BE2C (cell line): Measurements from ENCODE around the gene UGT1A8.
"Not testable (repeated sequence)": the region's sequence is repeated elsewhere in the genome, so short reads cannot be mapped to it uniquely, and the experiment has no call there.

Experiments used
- DNase-seq: peaks from one replicate; pipeline ENCODE4 v3.0.0-alpha.2; 2020
- H3K27me3 ChIP-seq: fragments of 250-450 bp; sonication (Bioruptor Pico); 2 replicates; pipeline ENCODE4 v1.5.1; 2020; ENCODE audit warnings: mild to moderate bottlenecking
- H3K36me3 ChIP-seq: fragments of 250-450 bp; sonication (Bioruptor Pico); 2 replicates; pipeline ENCODE4 v1.5.1; 2020; ENCODE audit warnings: mild to moderate bottlenecking
- H3K4me1 ChIP-seq: fragments of 250-450 bp; sonication (Bioruptor Pico); 2 replicates; pipeline ENCODE4 v1.5.1; 2020
- H3K4me3 ChIP-seq: 2 replicates; pipeline ENCODE4 v1.5.1; 2011; ENCODE audit warnings: low read depth, low read length
- H3K9me3 ChIP-seq: fragments of 250-450 bp; sonication (Bioruptor Pico); 2 replicates; pipeline ENCODE4 v1.5.1; 2020
- TF ChIP-seq, protein P1 (sequence below): IDR thresholded peaks from 2 replicates; pipeline ENCODE4 v1.5.1; 2012; ENCODE audit warnings: mild to moderate bottlenecking, low read depth, low read length

Gene UGT1A8

DNA sequence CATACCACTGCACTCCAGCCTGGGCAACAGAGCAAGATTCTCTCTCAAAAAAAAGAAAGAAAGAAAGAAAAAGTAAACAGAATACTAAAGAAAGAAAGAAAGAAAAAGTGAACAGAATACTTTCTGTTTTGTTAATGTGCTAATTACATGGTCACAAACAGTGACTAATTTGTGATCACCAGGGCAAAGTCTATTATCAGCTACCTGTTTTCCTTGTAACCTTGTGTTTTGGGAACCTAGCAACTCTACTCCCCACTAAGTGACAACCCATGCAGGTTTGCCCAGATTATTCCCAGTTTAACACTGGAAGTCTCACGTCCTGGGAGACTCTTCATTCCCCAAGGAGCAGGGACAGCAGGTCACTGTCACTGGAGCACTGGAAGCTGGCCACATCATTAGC is 37.6 kb downstream of the UGT1A8 start:
- no peaks in the 10 kb centered on the region for H3K9me3 ChIP-seq
- no peak for DNase-seq
- TF ChIP-seq, protein P1, sequence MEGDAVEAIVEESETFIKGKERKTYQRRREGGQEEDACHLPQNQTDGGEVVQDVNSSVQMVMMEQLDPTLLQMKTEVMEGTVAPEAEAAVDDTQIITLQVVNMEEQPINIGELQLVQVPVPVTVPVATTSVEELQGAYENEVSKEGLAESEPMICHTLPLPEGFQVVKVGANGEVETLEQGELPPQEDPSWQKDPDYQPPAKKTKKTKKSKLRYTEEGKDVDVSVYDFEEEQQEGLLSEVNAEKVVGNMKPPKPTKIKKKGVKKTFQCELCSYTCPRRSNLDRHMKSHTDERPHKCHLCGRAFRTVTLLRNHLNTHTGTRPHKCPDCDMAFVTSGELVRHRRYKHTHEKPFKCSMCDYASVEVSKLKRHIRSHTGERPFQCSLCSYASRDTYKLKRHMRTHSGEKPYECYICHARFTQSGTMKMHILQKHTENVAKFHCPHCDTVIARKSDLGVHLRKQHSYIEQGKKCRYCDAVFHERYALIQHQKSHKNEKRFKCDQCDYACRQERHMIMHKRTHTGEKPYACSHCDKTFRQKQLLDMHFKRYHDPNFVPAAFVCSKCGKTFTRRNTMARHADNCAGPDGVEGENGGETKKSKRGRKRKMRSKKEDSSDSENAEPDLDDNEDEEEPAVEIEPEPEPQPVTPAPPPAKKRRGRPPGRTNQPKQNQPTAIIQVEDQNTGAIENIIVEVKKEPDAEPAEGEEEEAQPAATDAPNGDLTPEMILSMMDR, result no peak
- H3K27me3 ChIP-seq, result peaks cover 11% of the 10 kb centered on the region; the same call in 1 of the 2 replicates
- no peaks in the 10 kb centered on the region for H3K36me3 ChIP-seq
- H3K4me1 ChIP-seq, result no peaks in the 10 kb centered on the region
- H3K4me3 ChIP-seq, result no peak overlapping the region

DNA sequence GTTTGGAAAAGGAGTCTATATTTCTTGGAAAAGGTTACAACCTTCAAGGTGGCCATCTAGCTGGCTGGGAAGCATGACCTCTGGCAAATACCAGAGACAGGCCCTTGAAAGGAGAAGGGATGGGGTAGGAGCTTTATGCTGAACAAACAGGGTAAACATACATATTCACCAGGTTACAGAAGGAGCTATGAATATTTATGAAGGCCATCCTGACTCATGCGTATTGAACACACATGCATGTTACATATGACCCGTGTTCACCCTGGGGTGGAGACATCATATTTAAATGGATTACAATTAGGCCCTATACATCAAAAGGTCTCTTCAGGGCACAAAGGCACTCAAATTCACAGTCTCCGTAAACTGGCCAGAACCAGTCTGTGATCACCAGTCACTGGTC is 38.5 kb downstream of the UGT1A8 start:
- not testable (repeated sequence) for DNase-seq, H3K4me1 ChIP-seq, H3K4me3 ChIP-seq, H3K36me3 ChIP-seq, H3K9me3 ChIP-seq
- H3K27me3 ChIP-seq, result peaks cover 11% of the 10 kb centered on the region; the same call in 1 of the 2 replicates

DNA sequence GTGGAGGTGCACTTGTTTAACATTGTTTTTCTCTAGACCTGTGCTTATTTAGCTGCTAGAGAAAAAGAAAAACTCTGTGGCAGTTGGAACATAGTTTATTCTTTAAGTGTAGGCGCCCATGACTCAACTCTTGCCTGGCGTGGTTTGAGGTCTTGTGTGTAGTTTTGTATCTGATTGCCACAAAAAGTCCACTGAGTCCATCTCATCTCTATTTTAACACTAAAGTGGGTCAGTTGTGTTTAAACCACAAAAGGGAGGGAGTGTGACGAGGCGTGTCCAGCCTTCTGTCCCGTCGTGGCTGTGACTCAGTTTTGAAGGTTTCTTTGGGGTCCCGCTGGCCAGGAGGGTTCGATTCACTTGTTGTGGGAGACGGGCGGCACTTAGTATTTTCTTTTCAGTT is 39.0 kb downstream of the UGT1A8 start:
- Histone ChIP-seq H3K4me1 (no peaks in the 10 kb centered on the region), H3K27me3 (peaks cover 11% of the 10 kb centered on the region; the same call in 1 of the 2 replicates), H3K4me3 (no peak overlapping the region), H3K36me3 (no peaks in the 10 kb centered on the region), H3K9me3 (no peaks in the 10 kb centered on the region)
- TF ChIP-seq, protein P1, result no peak
- DNase-seq, result no peak

DNA sequence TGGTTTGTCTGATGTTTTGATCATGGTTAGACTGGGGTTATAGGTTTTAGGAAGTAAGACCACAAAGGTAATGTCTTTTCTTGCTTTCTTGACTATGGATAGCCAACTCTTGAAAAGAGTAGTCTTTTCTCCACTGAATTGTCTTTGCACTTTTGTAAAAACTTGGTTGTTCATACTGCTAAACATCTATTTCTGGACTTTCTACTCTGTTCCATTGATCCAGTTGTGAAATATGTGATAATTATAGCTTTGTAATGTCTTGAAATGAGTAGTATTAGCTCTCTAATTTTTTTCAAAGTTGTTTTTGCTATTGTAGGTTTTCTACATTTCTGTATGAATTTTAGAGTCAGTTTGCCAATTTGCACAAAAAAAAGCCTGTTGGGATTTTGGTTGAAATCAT is 41.2 kb downstream of the UGT1A8 start:
- no peak for DNase-seq
- H3K4me3 ChIP-seq, result no peak overlapping the region
- H3K4me1 ChIP-seq, result no peaks in the 10 kb centered on the region
- TF ChIP-seq, protein P1, result no peak
- H3K27me3 ChIP-seq, result peaks cover 11% of the 10 kb centered on the region; the same call in 1 of the 2 replicates
- no peaks in the 10 kb centered on the region for H3K9me3 ChIP-seq
- H3K36me3 ChIP-seq, result no peaks in the 10 kb centered on the region

DNA sequence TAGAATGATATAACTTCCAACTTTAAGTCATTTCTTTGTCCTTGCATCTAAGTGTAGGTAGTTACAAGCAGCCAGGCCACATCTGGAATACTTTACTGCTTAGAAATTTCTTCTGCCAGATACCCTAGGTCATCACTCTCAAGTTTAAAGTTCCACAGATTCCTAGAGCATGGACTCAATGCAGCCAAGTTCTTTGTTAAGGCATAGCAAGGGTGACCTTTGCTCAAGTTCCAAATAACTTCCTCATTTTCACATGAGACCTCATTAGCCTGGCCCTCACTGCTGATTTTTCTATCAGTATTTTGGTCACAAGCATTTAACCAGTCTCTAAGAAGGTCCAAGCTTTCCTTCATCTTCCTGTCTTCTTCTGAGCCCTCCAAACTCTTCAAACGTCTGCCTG is 46.5 kb downstream of the UGT1A8 start:
- H3K9me3 ChIP-seq, result no peaks in the 10 kb centered on the region; the same call in 1 of the 2 replicates
- H3K4me3 ChIP-seq, result no peak overlapping the region
- no peaks in the 10 kb centered on the region for H3K4me1 ChIP-seq
- peaks cover 6% of the 10 kb centered on the region; the same call in 1 of the 2 replicates for H3K27me3 ChIP-seq
- no peaks in the 10 kb centered on the region for H3K36me3 ChIP-seq
- no peak for DNase-seq
- TF ChIP-seq, protein P1, result no peak

DNA sequence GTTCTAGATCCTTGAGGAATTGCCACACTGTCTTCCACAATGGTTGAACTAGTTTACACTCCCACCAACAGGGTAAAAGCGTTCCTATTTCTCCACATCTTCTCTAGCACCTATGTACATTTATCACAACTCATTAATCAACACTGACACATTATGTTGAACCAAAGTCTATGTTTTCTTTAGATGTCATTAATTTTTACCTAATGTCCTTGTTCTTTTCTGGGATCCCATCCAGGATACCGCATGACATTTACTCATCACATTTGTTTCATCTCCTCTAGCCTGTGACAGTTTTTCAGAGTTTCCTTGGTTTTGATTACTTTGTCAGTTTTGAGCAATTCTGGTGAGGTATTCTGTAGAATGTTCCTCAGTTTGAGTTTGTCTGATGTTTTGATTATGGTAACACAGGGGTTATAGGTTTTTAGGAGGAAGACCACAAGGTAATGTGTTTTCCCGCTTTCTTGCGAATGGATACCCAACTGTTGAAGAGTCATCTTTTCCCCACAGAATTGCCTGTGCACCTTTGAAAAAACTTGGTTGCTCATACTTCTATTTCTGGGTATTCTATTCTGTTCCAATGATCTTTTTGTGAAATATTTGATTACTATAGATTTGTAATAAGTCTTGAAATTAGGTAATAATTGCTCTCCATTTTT is 51.3 kb downstream of the UGT1A8 start:
- Histone ChIP-seq H3K4me3 (no peak overlapping the region), H3K36me3 (no peaks in the 10 kb centered on the region), H3K9me3 (no peaks in the 10 kb centered on the region; the same call in 1 of the 2 replicates), H3K27me3 (no peaks in the 10 kb centered on the region; the same call in 1 of the 2 replicates), H3K4me1 (no peaks in the 10 kb centered on the region)
- TF ChIP-seq, protein P1, result no peak
- DNase-seq, result no peak
